Heart left ventricle (tissue), 16 donors: ENCODE results near the gene FAF1. TPM values are rescaled to one million over a fixed set of nuclear protein-coding genes. Genes with fewer than 3 reads are reported as not detected.
"Not testable (repeated sequence)": the region's sequence is repeated elsewhere in the genome, so short reads cannot be mapped to it uniquely, and the experiment has no call there.

ENCODE experiments used
- ATAC-seq, 4 donors: fragments of 200-7000 bp; cut with Tn5 transposase; one replicate each; pipeline ENCODE4 v1.9.1; 2020 to 2022; ENCODE audit warnings: moderate library complexity in 4 of 4, mild to moderate bottlenecking in 3 of 4, moderate number of reproducible peaks in 1 of 4
- DNase-seq, 5 donors: peaks; one replicate each; pipeline ENCODE4 v3.0.0-alpha.2; 2020
- H3K27ac ChIP-seq, 12 donors: fragments of 200-600 bp; sonication (generic) in 4 of 12; one replicate each; pipeline versions ENCODE4 v1.5.0 to v1.8.0; 2016 to 2022; ENCODE audit warnings: mild to moderate bottlenecking in 2 of 12
- H3K27me3 ChIP-seq, 9 donors: fragments of 200-600 bp; sonication (generic) in 2 of 9; one replicate each; pipeline versions ENCODE4 v1.5.1 to v1.8.0; 2016 to 2022; ENCODE audit warnings: mild to moderate bottlenecking in 3 of 9
- H3K36me3 ChIP-seq, 9 donors: fragments of 200-600 bp; sonication (generic) in 2 of 9; one replicate each; pipeline versions ENCODE4 v1.5.0 to v1.8.0; 2018 to 2022; ENCODE audit warnings: mild to moderate bottlenecking in 2 of 9
- H3K4me1 ChIP-seq, 12 donors: fragments of 200-600 bp; sonication (generic) in 4 of 12; one replicate each; pipeline versions ENCODE4 v1.5.0 to v1.8.0; 2016 to 2022; ENCODE audit warnings: mild to moderate bottlenecking in 3 of 12
- H3K4me3 ChIP-seq, 12 donors: fragments of 200-600 bp; sonication (generic) in 4 of 12; one replicate each; pipeline versions ENCODE4 v1.5.0 to v1.8.0; 2017 to 2022; ENCODE audit warnings: mild to moderate bottlenecking in 9 of 12, moderate library complexity in 4 of 12
- H3K9me3 ChIP-seq, 12 donors: fragments of 200-600 bp; sonication (generic) in 4 of 12; one replicate each; pipeline versions ENCODE4 v1.5.0 to v1.8.0; 2016 to 2022; ENCODE audit warnings: mild to moderate bottlenecking in 1 of 12
- POLR2A ChIP-seq, 2 donors: fragments of 450-650 bp; IDR thresholded peaks; one replicate each; pipeline ENCODE4 v1.6.1; 2017; ENCODE audit warnings: antibody characterized with exemption in 2 of 2, mild to moderate bottlenecking in 2 of 2, moderate library complexity in 2 of 2
- WGBS, 4 donors: extraction: QIAGEN DNeasy Blood & Tissue Kit in 2 of 4; methylation state at CpG; one replicate each; pipeline versions ENCODE4 v1.1.5 to v1.1.7; 2013 to 2018; 5-methylcytosine and 5-hydroxymethylcytosine counted together
- intact Hi-C, 10 donors: fragments of 100-400 bp; cut with DNase I; formaldehyde crosslinking; loops; one replicate each; pipeline versions ENCODE4 v1.11.1 to v1.14.2; 2022
- polyA plus RNA-seq, 2 donors: library from polyadenylated mRNA; stranded (reverse); fragments of 200-250 nt; gene quantifications; one replicate each; pipeline ENCODE4 v1.2.3, GENCODE V29; 2013
- total RNA-seq, 9 donors: library from RNA; depleted of rRNA in 2 of 9; stranded (reverse); fragments of >200 nt in 2 of 9; fragmentation: NEBNext Ultra II Directional in 3 of 9; extraction: Animal tissue kit (Norgen Biotek cat#: 25700) in 3 of 9; gene quantifications; one replicate each; pipeline versions ENCODE4 v1.1.0 to v1.2.4, GENCODE V29; 2016 to 2023
- TF ChIP-seq, protein P1 (sequence below), 12 donors: fragments of 200-600 bp; sonication (generic) in 4 of 12; IDR thresholded peaks; one replicate each; pipeline versions ENCODE4 v1.5.0 to v1.8.0; 2018 to 2022; ENCODE audit warnings: antibody characterized with exemption in 12 of 12, mild to moderate bottlenecking in 5 of 12
- donor health status: ischemic (EF 13 %, LVEDD 7.1; RV severe dilation, severe dysfunction).
- donor health status: healthy with polysubstance abuse.
- donor health status: DM: no; HTN: yes; CAD: no.
- donor health status: DM: no; HTN: no; CAD: no.
- donor health status: ischemic (EF 25% LVEDD 6.9; RV normal size, moderate dysfunction).
- donor health status: ischemic (EF 25% LVEDD 5.7; RV mildly dilated, moderate dysfunction).
- donor health status: healthy.
- donor health status: DM: yes; HTN: yes; CAD: no.
- donor health status: ischemic (EF 35%, LVEDD 5.7; RV mildly dilated, moderate dysfunction).
- donor health status: nonischemic (EF 11% LVEDD 7.7; RV severe dilation, severe dysfunction).
- donor health status: DM: yes; HTN: yes; CAD: no.
- donor health status: PGD.
- donor health status: ischemic (EF 29% LVEDD 5.4; RV normal size, mild dysfunction).
- donor health status: nonischemic (EF 23%, LVEDD 6.1; RV moderate dilation, normal function).

FAF1 gene
- total and polyA plus RNA-seq, 11 donors = 41.0 to 112 (median 81.3) TPM

- no peak overlapping the region for H3K27ac ChIP-seq
- H3K4me3 ChIP-seq = no peak overlapping the region
- ATAC-seq (no peak), DNase-seq (no peak)
- H3K27me3 ChIP-seq = no peaks in the 10 kb centered on the region
- TF ChIP-seq, protein P1, sequence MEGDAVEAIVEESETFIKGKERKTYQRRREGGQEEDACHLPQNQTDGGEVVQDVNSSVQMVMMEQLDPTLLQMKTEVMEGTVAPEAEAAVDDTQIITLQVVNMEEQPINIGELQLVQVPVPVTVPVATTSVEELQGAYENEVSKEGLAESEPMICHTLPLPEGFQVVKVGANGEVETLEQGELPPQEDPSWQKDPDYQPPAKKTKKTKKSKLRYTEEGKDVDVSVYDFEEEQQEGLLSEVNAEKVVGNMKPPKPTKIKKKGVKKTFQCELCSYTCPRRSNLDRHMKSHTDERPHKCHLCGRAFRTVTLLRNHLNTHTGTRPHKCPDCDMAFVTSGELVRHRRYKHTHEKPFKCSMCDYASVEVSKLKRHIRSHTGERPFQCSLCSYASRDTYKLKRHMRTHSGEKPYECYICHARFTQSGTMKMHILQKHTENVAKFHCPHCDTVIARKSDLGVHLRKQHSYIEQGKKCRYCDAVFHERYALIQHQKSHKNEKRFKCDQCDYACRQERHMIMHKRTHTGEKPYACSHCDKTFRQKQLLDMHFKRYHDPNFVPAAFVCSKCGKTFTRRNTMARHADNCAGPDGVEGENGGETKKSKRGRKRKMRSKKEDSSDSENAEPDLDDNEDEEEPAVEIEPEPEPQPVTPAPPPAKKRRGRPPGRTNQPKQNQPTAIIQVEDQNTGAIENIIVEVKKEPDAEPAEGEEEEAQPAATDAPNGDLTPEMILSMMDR (IDR thresholded peaks at IDR 0.05) = no peak
- no peak for TF ChIP-seq POLR2A (IDR thresholded peaks at IDR 0.05)
- H3K4me1 ChIP-seq = peaks cover 0 to 10% (median 0%) of the 10 kb centered on the region in 12 donors
- no peaks in the 10 kb centered on the region for H3K9me3 ChIP-seq
- no peaks in the 10 kb centered on the region for H3K36me3 ChIP-seq
- intact Hi-C loops = no loop called here
These were observed 193.4 kb downstream of the FAF1 start for GRCh38 chr1:50766688-50767087.

- H3K4me3 ChIP-seq, intact Hi-C loops, H3K27me3 ChIP-seq, H3K9me3 ChIP-seq, DNase-seq, H3K36me3 ChIP-seq, ATAC-seq, H3K4me1 ChIP-seq, H3K27ac ChIP-seq: not testable (repeated sequence)
- WGBS, 4 donors = 93 to 98% (median 95%) methylated on average over 3 of the region's 3 CpGs
These were observed 203.5 kb downstream of the FAF1 start for GRCh38 chr1:50756543-50756942.

DNA sequence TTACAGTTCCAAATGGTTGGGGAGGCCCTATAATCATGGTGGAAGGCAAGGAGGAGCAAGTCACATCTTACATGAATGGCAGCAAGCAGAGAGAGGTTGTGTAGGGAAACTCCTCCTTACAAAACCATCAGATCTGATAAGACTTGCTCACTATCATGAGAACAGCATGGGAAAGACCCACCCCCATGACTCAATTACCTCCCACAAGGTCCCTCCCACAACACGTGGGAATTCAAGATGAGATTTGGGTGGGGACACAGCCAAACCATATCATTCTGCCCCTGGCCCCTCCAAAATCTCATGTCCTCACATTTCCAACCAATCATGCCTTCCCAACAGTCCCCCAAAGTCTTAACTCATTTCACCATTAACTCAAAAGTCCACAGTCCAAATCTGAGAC lies 205.3 kb downstream of the FAF1 start:
- H3K36me3 ChIP-seq, H3K9me3 ChIP-seq, intact Hi-C loops, H3K27ac ChIP-seq, ATAC-seq, H3K27me3 ChIP-seq, H3K4me1 ChIP-seq, DNase-seq, H3K4me3 ChIP-seq: not testable (repeated sequence)
- 74 to 100% (median 88%) methylated on average over 1 of the region's 1 CpG for WGBS, 4 donors

DNA sequence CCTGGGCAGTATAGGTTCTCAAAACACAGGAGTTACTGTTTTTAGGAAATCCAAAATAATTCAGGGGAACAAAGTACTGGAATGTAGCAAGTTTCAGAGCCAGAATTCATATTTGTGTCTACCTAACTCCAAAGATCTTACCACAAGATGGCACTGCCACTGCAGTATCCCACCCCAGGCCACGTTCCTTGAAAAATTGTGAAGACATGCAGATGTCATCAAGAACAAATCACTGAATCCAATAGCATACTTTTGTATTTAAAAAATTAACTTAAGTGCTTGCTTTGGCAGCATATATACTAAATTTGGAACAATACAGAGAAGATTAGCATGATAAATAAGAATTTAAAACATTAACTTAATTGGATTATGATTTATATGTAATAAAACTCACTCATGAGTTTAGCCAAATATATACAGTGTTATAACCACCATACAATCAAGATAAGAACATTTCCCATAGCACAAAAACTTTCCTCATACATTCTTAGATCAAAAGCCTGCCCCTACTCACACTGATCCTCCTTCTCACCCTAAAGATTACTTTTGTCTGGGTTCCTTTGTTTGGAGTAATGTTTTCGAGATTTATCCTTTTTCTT lies 209.9 kb downstream of the FAF1 start:
- Histone ChIP-seq H3K4me3 (no peak overlapping the region), H3K4me1 (no peaks in the 10 kb centered on the region), H3K27me3 (no peaks in the 10 kb centered on the region), H3K9me3 (no peaks in the 10 kb centered on the region), H3K27ac (no peak overlapping the region), H3K36me3 (no peaks in the 10 kb centered on the region)
- intact Hi-C loops = no loop called here
- 42 to 55% (median 50%) methylated on average over 2 of the region's 2 CpGs for WGBS, 4 donors
- DNase-seq = no peak
- ATAC-seq = no peak
- TF ChIP-seq, protein P1 (IDR thresholded peaks at IDR 0.05) = peak in 10 of 12 donors; percentile 25 to 52 (median 34)
- TF ChIP-seq POLR2A (IDR thresholded peaks at IDR 0.05) = no peak

- no peak overlapping the region for H3K27ac ChIP-seq
- DNase-seq (no peak), ATAC-seq (no peak)
- H3K4me3 ChIP-seq = no peak overlapping the region
- no peaks in the 10 kb centered on the region for H3K9me3 ChIP-seq
- H3K36me3 ChIP-seq = peaks cover 0 to 26% (median 12%) of the 10 kb centered on the region in 9 donors
- no peaks in the 10 kb centered on the region for H3K4me1 ChIP-seq
- TF ChIP-seq, protein P1 (IDR thresholded peaks at IDR 0.05) = no peak
- no peak for TF ChIP-seq POLR2A (IDR thresholded peaks at IDR 0.05)
- intact Hi-C loops = no loop called here
- WGBS, 4 donors = 87 to 95% (median 91%) methylated on average over 1 of the region's 1 CpG
- H3K27me3 ChIP-seq = no peaks in the 10 kb centered on the region
These were observed 212.7 kb downstream of the FAF1 start for GRCh38 chr1:50747394-50747793.
